Osteocyte (in vitro differentiated cells): Measurements from ENCODE around the gene CPSF3. TPM values are rescaled to one million over a fixed set of nuclear protein-coding genes. Genes with fewer than 3 reads are reported as not detected.
A peak's percentile ranks its signal among the peaks of the same experiment; 100 is the strongest.

ENCODE experiments used
- DNase-seq: peaks from one replicate; pipeline ENCODE4 v3.0.0; 2021; ENCODE audit warnings: mixed read lengths; ENCODE audit not compliant: unreplicated experiment; ENCODE audit errors: extremely low spot score
- H3K27ac Mint-ChIP-seq: one replicate; pipeline ENCODE4 v1.8.0; 2021; ENCODE audit warnings: mild to moderate bottlenecking, mixed read lengths; ENCODE audit not compliant: unreplicated experiment
- H3K27me3 Mint-ChIP-seq: one replicate; pipeline ENCODE4 v1.8.0; 2021; ENCODE audit warnings: mixed read lengths; ENCODE audit not compliant: unreplicated experiment
- H3K36me3 Mint-ChIP-seq: one replicate; pipeline ENCODE4 v1.8.0; 2021; ENCODE audit warnings: mixed read lengths; ENCODE audit not compliant: unreplicated experiment
- H3K4me1 Mint-ChIP-seq: one replicate; pipeline ENCODE4 v1.8.0; 2021; ENCODE audit warnings: mixed read lengths; ENCODE audit not compliant: unreplicated experiment
- H3K4me3 Mint-ChIP-seq: one replicate; pipeline ENCODE4 v1.8.0; 2021; ENCODE audit warnings: mild to moderate bottlenecking, moderate library complexity, mixed read lengths; ENCODE audit not compliant: unreplicated experiment
- H3K9me3 Mint-ChIP-seq: one replicate; pipeline ENCODE4 v1.8.0; 2021; ENCODE audit warnings: mixed read lengths; ENCODE audit not compliant: unreplicated experiment
- CTCF ChIP-seq: fragments of 200-600 bp; sonication (generic); IDR thresholded peaks from 2 replicates; pipeline ENCODE4 v1.5.0; 2021; ENCODE audit warnings: antibody characterized with exemption, mild to moderate bottlenecking, moderate library complexity
- total RNA-seq: library from RNA; stranded (reverse); gene quantifications from 2 replicates; pipeline ENCODE4 v1.2.1, GENCODE V29; 2021

The CPSF3 gene
- total RNA-seq, 1 donor from 2014 or later: 27.7 TPM

- Mint-ChIP-seq H3K4me3 (no peak overlapping the region), H3K27me3 (no peaks in the 10 kb centered on the region), H3K9me3 (no peaks in the 10 kb centered on the region), H3K27ac (peak overlapping the region; percentile 71), H3K36me3 (peaks cover 41% of the 10 kb centered on the region), H3K4me1 (peaks cover 4% of the 10 kb centered on the region)
- TF ChIP-seq CTCF: no peak
- DNase-seq: no peak
Observed at GRCh38 chr2:9398881-9399780, 24.3 kb upstream of the CPSF3 start.

- H3K36me3 Mint-ChIP-seq: peaks cover 43% of the 10 kb centered on the region
- peak overlapping the region; percentile 73 for H3K27ac Mint-ChIP-seq
- no peak for DNase-seq
- no peak for TF ChIP-seq CTCF
- H3K9me3 Mint-ChIP-seq: no peaks in the 10 kb centered on the region
- no peak overlapping the region for H3K4me3 Mint-ChIP-seq
- H3K4me1 Mint-ChIP-seq: peaks cover 7% of the 10 kb centered on the region
- no peaks in the 10 kb centered on the region for H3K27me3 Mint-ChIP-seq
Observed at GRCh38 chr2:9400268-9401058, 23.0 kb upstream of the CPSF3 start.

GRCh38 chr2:9401059-9401547 lies 22.4 kb upstream of the CPSF3 start:
- no peak for DNase-seq
- no peak overlapping the region for H3K4me3 Mint-ChIP-seq
- H3K27ac Mint-ChIP-seq: peak overlapping the region; percentile 60
- H3K27me3 Mint-ChIP-seq: no peaks in the 10 kb centered on the region
- no peaks in the 10 kb centered on the region for H3K9me3 Mint-ChIP-seq
- peaks cover 43% of the 10 kb centered on the region for H3K36me3 Mint-ChIP-seq
- no peak for TF ChIP-seq CTCF
- H3K4me1 Mint-ChIP-seq: peaks cover 7% of the 10 kb centered on the region

- H3K9me3 Mint-ChIP-seq: no peaks in the 10 kb centered on the region
- no peak overlapping the region for H3K27ac Mint-ChIP-seq
- H3K27me3 Mint-ChIP-seq: no peaks in the 10 kb centered on the region
- no peak for DNase-seq
- H3K36me3 Mint-ChIP-seq: peaks cover 45% of the 10 kb centered on the region
- H3K4me1 Mint-ChIP-seq: peaks cover 8% of the 10 kb centered on the region
- no peak overlapping the region for H3K4me3 Mint-ChIP-seq
- no peak for TF ChIP-seq CTCF
Observed at GRCh38 chr2:9401646-9402371, 21.6 kb upstream of the CPSF3 start.
